Small intestine (tissue), 7 donors: ENCODE measurements around the gene EPN2. TPM values are rescaled to one million over a fixed set of nuclear protein-coding genes. Genes with fewer than 3 reads are reported as not detected.

Experiments
- DNase-seq, 2 donors: peaks; one replicate each; pipeline versions ENCODE4 v3.0.0 to v3.0.0-alpha.2; 2013
- FAIRE-seq: peaks from 2 replicates; lab custom pipeline; 2012; peaks lifted over from hg19 to GRCh38; lab: Jason Lieb, UNC
- H3K27ac ChIP-seq, 3 donors: one replicate each; pipeline ENCODE4 v1.5.1; 2013; ENCODE audit warnings: low read length in 2 of 3, mild to moderate bottlenecking in 2 of 3, control low read depth in 1 of 3, inconsistent platforms in 1 of 3, low read depth in 1 of 3, moderate library complexity in 1 of 3
- H3K27me3 ChIP-seq, 3 donors: one replicate each; pipeline ENCODE4 v1.6.1; 2013; ENCODE audit warnings: low read length in 3 of 3, inconsistent platforms in 1 of 3; ENCODE audit not compliant: control insufficient read depth in 3 of 3, insufficient read depth in 3 of 3
- H3K36me3 ChIP-seq, 3 donors: one replicate each; pipeline ENCODE4 v1.6.1; 2013; ENCODE audit warnings: low read length in 3 of 3, inconsistent platforms in 1 of 3, low read depth in 1 of 3, mild to moderate bottlenecking in 1 of 3, moderate library complexity in 1 of 3; ENCODE audit not compliant: control insufficient read depth in 3 of 3, insufficient read depth in 2 of 3
- H3K4me1 ChIP-seq, 3 donors: one replicate each; pipeline ENCODE4 v1.6.1; 2013; ENCODE audit warnings: low read length in 2 of 3, inconsistent platforms in 1 of 3, low read depth in 1 of 3, mild to moderate bottlenecking in 1 of 3, moderate library complexity in 1 of 3; ENCODE audit not compliant: control insufficient read depth in 3 of 3, insufficient read depth in 2 of 3
- H3K4me3 ChIP-seq, 3 donors: one replicate each; pipeline ENCODE4 v1.5.1; 2013; ENCODE audit warnings: low read length in 3 of 3, control low read depth in 1 of 3, inconsistent platforms in 1 of 3, low read depth in 1 of 3, mild to moderate bottlenecking in 1 of 3, moderate library complexity in 1 of 3
- H3K9me3 ChIP-seq, 2 donors: one replicate each; pipeline ENCODE4 v1.6.1; 2013; ENCODE audit warnings: low read depth in 1 of 2, low read length in 1 of 2; ENCODE audit not compliant: control insufficient read depth in 2 of 2, insufficient read depth in 1 of 2
- WGBS, 3 donors: extraction: QIAGEN DNeasy Blood & Tissue Kit; methylation state at CpG; one replicate each; pipeline ENCODE4 v1.1.7; 2013; 5-methylcytosine and 5-hydroxymethylcytosine counted together
- polyA plus RNA-seq, 4 donors: library from polyadenylated mRNA; stranded (reverse) in 3 of 4; unstranded in 1 of 4; fragments of 200-250 nt in 3 of 4; fragments of 120-200 nt in 1 of 4; gene quantifications; one replicate each; pipeline versions ENCODE4 v1.2.1 to v1.2.3, GENCODE V29; 2013
- donor health status: healthy with polysubstance abuse.
- donor health status: control.
- donor health status: control.
- donor health status: Bipolar disorder and iron deficiency.
- donor health status: healthy.

The EPN2 gene
- polyA plus RNA-seq, 4 donors, result 4.2 to 23.7 (median 10.0) TPM

- no peak overlapping the region for H3K4me3 ChIP-seq
- no peaks in the 10 kb centered on the region for H3K27me3 ChIP-seq
- no peaks in the 10 kb centered on the region for H3K36me3 ChIP-seq
- DNase-seq (no peak), FAIRE-seq (no peak)
- H3K9me3 ChIP-seq, result peaks cover 0 to 6% of the 10 kb centered on the region in 2 donors
- no peak overlapping the region for H3K27ac ChIP-seq
- WGBS, 3 donors, result 83 to 86% (median 84%) methylated on average over 8 of the region's 8 CpGs
- H3K4me1 ChIP-seq, result peaks cover 0 to 7% (median 3%) of the 10 kb centered on the region in 3 donors
Observed at GRCh38 chr17:19372866-19373504, 135.8 kb downstream of the EPN2 start.

- WGBS, 3 donors, result 54 to 68% (median 65%) methylated on average over 5 of the region's 5 CpGs
- peaks cover 0 to 5% of the 10 kb centered on the region in 2 donors for H3K9me3 ChIP-seq
- no peak overlapping the region for H3K4me3 ChIP-seq
- H3K36me3 ChIP-seq, result no peaks in the 10 kb centered on the region
- FAIRE-seq (no peak), DNase-seq (no peak)
- no peaks in the 10 kb centered on the region for H3K27me3 ChIP-seq
- H3K27ac ChIP-seq, result no peak overlapping the region
- peaks cover 0 to 7% (median 3%) of the 10 kb centered on the region in 3 donors for H3K4me1 ChIP-seq
Observed at GRCh38 chr17:19374136-19374535, 137.0 kb downstream of the EPN2 start.

- Histone ChIP-seq H3K4me3 (no peak overlapping the region), H3K27me3 (no peaks in the 10 kb centered on the region), H3K4me1 (peaks cover 0 to 7% (median 7%) of the 10 kb centered on the region in 3 donors), H3K36me3 (peaks cover 0 to 9% (median 0%) of the 10 kb centered on the region in 3 donors), H3K27ac (no peak overlapping the region), H3K9me3 (no peaks in the 10 kb centered on the region)
- DNase-seq (no peak), FAIRE-seq (no peak)
- 66 to 93% (median 90%) methylated on average over 1 of the region's 1 CpG for WGBS, 3 donors
Observed at GRCh38 chr17:19375732-19376131, 138.6 kb downstream of the EPN2 start.

GRCh38 chr17:19376811-19377210, 139.6 kb downstream of the EPN2 start:
- FAIRE-seq (no peak), DNase-seq (peak; percentile 57 to 66)
- WGBS, 3 donors, result 6 to 40% (median 21%) methylated on average over 2 of the region's 2 CpGs
- Histone ChIP-seq H3K27me3 (no peaks in the 10 kb centered on the region), H3K4me1 (peaks cover 0 to 7% (median 7%) of the 10 kb centered on the region in 3 donors), H3K36me3 (peaks cover 4 to 19% (median 5%) of the 10 kb centered on the region in 3 donors), H3K9me3 (no peaks in the 10 kb centered on the region), H3K4me3 (peak overlapping the region in 2 of 3 donors; percentile 76 to 93), H3K27ac (peak overlapping the region; percentile 71 to 99 (median 95))

- Histone ChIP-seq H3K27ac (peak overlapping the region; percentile 95 to 99 (median 97)), H3K27me3 (no peaks in the 10 kb centered on the region), H3K4me3 (peak overlapping the region; percentile 70 to 93 (median 90)), H3K36me3 (peaks cover 4 to 29% (median 8%) of the 10 kb centered on the region in 3 donors), H3K9me3 (no peaks in the 10 kb centered on the region), H3K4me1 (peaks cover 0 to 14% (median 7%) of the 10 kb centered on the region in 3 donors)
- FAIRE-seq, result no peak
- WGBS, 3 donors, result 0% methylated on average over 67 of the region's 67 CpGs
- DNase-seq, result peak; percentile 99
Observed at GRCh38 chr17:19377602-19378415, 140.6 kb downstream of the EPN2 start.

- peaks cover 4 to 38% (median 9%) of the 10 kb centered on the region in 3 donors for H3K36me3 ChIP-seq
- 3 to 12% (median 8%) methylated on average over 52 to 69 of the region's 69 CpGs for WGBS, 3 donors
- DNase-seq, result peak; percentile 50 to 57
- no peaks in the 10 kb centered on the region for H3K9me3 ChIP-seq
- H3K4me3 ChIP-seq, result peak within 1 kb of the TSS; percentile 70 to 93 (median 90)
- FAIRE-seq, result no peak
- peak within 1 kb of the TSS; percentile 95 to 99 (median 97) for H3K27ac ChIP-seq
- H3K4me1 ChIP-seq, result peaks cover 0 to 15% (median 7%) of the 10 kb centered on the region in 3 donors
- no peaks in the 10 kb centered on the region for H3K27me3 ChIP-seq
Observed at GRCh38 chr17:19378416-19379360, 141.5 kb downstream of the EPN2 start, which contains the start of gene MAPK7. TSS of gene MAPK7 (plus strand) at chr17:19378498. CDS start at chr17:19378901, 403 bp downstream.

GRCh38 chr17:19379361-19380065, 142.3 kb downstream of the EPN2 start:
- WGBS, 3 donors, result 78 to 84% (median 81%) methylated on average over 13 of the region's 13 CpGs
- Histone ChIP-seq H3K36me3 (peaks cover 4 to 47% (median 12%) of the 10 kb centered on the region in 3 donors), H3K27ac (peak overlapping the region; percentile 78 to 99 (median 97)), H3K27me3 (no peaks in the 10 kb centered on the region), H3K9me3 (no peaks in the 10 kb centered on the region), H3K4me3 (peak overlapping the region; percentile 70 to 93 (median 90)), H3K4me1 (peaks cover 0 to 18% (median 7%) of the 10 kb centered on the region in 3 donors)
- FAIRE-seq (no peak), DNase-seq (no peak)
